DOHH2 (cell line): ENCODE data around the gene GPR3.

ENCODE experiments used
- EZH2phosphoT487 ChIP-seq: fragments of 200-600 bp; sonication (generic); IDR thresholded peaks from 2 replicates; pipeline ENCODE4 v1.6.1; 2017; ENCODE audit warnings: borderline replicate concordance, mild to moderate bottlenecking, antibody characterized with exemption, low read length, moderate library complexity, mixed read lengths
- TF ChIP-seq, protein P1 (sequence below): fragments of 200-600 bp; sonication (generic); IDR thresholded peaks from one replicate; pipeline ENCODE4 v1.5.1; 2014; ENCODE audit warnings: antibody characterized with exemption, mild to moderate bottlenecking, low read depth, low read length; ENCODE audit not compliant: poor library complexity, severe bottlenecking

DNA sequence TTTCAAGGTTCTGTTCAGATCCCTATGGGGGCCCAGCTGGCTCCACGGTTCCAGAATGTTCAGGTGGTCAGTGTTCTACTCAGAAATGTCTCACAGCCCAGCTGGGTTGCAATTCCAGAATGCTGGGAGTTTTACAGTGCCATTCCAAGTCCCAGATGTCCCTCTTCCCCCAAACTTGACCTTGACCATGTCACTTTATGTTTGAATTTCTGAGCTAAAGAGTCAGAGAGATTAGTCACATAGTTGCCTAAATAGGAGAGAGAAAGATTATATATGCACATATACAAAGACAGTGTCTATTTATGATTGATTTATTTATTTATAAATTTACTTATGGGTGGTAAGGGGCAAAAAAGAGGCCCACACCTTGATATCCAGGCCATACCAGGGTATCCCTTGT, 2.5 kb downstream of the GPR3 start:
- TF ChIP-seq, protein P1, sequence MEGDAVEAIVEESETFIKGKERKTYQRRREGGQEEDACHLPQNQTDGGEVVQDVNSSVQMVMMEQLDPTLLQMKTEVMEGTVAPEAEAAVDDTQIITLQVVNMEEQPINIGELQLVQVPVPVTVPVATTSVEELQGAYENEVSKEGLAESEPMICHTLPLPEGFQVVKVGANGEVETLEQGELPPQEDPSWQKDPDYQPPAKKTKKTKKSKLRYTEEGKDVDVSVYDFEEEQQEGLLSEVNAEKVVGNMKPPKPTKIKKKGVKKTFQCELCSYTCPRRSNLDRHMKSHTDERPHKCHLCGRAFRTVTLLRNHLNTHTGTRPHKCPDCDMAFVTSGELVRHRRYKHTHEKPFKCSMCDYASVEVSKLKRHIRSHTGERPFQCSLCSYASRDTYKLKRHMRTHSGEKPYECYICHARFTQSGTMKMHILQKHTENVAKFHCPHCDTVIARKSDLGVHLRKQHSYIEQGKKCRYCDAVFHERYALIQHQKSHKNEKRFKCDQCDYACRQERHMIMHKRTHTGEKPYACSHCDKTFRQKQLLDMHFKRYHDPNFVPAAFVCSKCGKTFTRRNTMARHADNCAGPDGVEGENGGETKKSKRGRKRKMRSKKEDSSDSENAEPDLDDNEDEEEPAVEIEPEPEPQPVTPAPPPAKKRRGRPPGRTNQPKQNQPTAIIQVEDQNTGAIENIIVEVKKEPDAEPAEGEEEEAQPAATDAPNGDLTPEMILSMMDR: no peak
- no peak for TF ChIP-seq EZH2phosphoT487
